ENCODE results near the gene ASB16.
A peak's percentile ranks its signal among the peaks of the same experiment; 100 is the strongest.

The ASB16 gene, protein sequence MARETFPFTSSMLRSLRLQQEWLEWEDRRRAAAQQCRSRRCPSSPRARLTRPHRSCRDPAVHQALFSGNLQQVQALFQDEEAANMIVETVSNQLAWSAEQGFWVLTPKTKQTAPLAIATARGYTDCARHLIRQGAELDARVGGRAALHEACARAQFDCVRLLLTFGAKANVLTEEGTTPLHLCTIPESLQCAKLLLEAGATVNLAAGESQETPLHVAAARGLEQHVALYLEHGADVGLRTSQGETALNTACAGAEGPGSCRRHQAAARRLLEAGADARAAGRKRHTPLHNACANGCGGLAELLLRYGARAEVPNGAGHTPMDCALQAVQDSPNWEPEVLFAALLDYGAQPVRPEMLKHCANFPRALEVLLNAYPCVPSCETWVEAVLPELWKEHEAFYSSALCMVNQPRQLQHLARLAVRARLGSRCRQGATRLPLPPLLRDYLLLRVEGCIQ

DNA sequence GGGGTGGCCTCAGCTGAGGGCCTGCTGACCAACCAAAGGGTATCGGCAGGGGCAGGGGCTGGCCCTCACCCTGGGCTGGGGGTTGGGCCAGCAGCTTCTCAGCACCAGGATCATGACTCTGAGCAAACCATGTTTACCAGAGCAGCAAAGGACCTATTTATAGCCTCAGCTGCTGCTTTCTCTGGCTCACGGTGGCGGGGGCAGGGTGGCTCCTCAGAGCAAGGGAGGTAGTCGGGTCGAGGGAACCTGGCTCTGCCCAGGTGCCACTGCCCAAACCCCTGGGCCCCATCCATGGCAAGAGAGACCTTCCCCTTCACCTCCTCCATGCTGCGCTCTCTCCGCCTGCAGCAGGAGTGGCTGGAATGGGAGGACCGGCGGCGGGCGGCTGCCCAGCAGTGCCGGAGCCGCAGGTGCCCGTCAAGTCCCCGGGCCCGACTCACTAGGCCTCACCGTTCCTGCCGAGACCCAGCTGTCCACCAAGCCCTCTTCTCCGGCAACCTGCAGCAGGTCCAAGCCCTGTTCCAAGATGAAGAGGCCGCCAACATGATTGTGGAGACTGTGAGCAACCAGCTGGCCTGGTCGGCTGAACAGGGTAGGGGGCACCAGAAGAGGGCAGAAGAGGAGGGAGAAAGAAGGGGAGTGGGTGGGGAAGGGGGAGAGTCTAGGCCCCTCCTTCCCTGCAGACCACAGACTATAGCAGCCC is at the start of gene ASB16:
Gene ASB16 (plus strand): TSS at position 206 of the 703 bp plus-strand sequence. CDS start 86 bp downstream, at position 292.
- CTCF ChIA-PET, result no interaction called here
- POLR2A ChIA-PET (ENCODE audit: low non-redundant PET), result no interaction called here
- TF ChIP-seq, protein P1, sequence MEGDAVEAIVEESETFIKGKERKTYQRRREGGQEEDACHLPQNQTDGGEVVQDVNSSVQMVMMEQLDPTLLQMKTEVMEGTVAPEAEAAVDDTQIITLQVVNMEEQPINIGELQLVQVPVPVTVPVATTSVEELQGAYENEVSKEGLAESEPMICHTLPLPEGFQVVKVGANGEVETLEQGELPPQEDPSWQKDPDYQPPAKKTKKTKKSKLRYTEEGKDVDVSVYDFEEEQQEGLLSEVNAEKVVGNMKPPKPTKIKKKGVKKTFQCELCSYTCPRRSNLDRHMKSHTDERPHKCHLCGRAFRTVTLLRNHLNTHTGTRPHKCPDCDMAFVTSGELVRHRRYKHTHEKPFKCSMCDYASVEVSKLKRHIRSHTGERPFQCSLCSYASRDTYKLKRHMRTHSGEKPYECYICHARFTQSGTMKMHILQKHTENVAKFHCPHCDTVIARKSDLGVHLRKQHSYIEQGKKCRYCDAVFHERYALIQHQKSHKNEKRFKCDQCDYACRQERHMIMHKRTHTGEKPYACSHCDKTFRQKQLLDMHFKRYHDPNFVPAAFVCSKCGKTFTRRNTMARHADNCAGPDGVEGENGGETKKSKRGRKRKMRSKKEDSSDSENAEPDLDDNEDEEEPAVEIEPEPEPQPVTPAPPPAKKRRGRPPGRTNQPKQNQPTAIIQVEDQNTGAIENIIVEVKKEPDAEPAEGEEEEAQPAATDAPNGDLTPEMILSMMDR (conservative IDR thresholded peaks at IDR 0.05; ENCODE audit: low read depth), result no peak
- H3K27ac ChIP-seq, result no peak within 1 kb of the TSS
- DNase-seq (ENCODE audit: low spot score), result no peak

DNA sequence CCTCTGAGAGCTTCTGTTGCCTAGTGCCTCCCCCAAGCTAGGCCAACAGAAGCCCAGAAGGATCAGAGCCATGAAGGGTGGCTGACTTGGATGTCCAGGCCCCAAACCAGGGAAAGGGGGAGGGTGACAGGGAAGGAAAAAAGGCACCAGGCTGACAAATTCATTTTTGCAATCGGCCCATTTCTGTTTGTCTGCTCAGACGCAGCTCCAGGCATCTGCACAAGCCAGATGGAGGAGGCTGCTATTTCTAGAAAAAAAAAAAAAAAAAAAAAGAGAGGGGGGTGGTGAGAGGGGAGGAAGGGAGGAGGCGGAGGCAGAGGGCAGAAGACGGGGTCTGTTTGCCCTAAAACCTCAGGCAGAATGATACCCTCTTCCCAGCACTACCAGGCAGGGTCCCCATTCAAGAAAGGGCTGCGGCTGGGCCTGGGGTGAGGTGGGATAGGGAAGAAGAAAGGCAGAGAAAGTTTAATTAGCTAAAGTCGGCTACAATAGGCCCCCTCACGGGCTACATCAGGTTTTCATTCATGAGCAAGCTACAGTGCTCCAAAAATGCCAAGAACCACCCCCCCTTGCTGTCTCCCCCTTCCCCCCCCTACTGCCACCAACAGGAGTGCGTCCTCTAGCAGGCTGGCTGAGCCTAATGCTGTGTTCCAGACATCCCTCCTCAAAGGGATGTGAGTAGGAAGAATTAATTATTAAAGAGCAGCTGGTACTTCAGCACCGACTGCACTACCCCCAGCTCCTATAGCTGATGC is 49.5 kb upstream of the ASB16 start:
- DNase-seq (ENCODE audit: low spot score), result no peak
- peak overlapping the region; percentile 21 for H3K27ac ChIP-seq
- ChIA-PET CTCF (interaction anchor here (0.7 kb wide), 1 partner anchor 23 kb away, joined by 6 read pairs; no protein-coding TSS in a partner anchor), POLR2A (ENCODE audit: low non-redundant PET) (interaction anchor here (0.6 to 1.6 kb wide), 2 partner anchors 50 to 97 kb away, joined by 3 read pairs; partner anchors contain the start of gene G6PC3)
- TF ChIP-seq, protein P1 (conservative IDR thresholded peaks at IDR 0.05; ENCODE audit: low read depth), result no peak

DNA sequence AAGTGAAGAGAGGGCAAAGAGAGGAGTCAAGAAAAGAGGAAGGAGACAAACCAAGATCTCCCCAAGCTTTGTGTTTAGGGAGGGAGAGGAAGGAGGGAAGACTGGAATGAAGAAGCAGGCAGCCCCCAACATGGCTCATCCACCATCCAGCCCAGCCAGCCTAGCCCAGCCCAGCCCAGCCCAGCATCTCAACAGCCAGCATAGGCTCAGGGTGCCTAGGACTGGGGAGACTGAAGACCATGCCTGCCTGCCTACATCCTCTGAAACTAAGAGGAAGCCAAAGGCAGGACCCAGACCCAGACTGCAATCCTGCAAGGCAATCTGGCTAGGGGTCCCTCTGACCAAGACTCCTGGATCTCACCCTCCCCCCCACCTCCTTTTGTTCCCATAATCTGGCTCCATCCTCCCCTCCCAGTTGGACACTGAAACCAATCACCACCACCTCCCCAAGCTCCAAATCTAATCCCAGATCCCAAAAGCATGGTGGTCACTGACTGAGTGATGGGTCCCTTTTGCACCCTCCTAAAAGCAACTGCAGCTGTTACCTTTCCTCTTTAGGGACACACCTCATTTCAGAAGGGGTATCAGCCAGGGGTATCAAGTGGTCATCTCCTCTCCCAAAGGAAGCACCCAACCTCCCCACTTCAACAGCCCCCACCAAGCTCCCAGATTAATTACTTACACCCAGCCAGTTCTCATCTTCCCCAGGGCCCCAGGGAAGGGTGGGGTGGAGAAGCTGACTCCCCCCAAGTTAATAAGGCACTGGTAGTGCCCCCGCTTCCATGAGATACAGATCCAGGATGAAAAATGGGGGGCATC is 48.3 kb upstream of the ASB16 start:
- no peak for DNase-seq (ENCODE audit: low spot score)
- CTCF ChIA-PET, result interaction anchor here (0.6 kb wide), 2 partner anchors 71 to 1743 kb away, joined by 3 to 5 read pairs; no protein-coding TSS in a partner anchor
- H3K27ac ChIP-seq, result peak overlapping the region; percentile 96
- TF ChIP-seq, protein P1 (conservative IDR thresholded peaks at IDR 0.05; ENCODE audit: low read depth), result no peak
- POLR2A ChIA-PET (ENCODE audit: low non-redundant PET), result interaction anchor here (1.0 to 1.6 kb wide), 2 partner anchors 46 to 51 kb away, joined by 3 read pairs; partner anchors contain the start of gene G6PC3

DNA sequence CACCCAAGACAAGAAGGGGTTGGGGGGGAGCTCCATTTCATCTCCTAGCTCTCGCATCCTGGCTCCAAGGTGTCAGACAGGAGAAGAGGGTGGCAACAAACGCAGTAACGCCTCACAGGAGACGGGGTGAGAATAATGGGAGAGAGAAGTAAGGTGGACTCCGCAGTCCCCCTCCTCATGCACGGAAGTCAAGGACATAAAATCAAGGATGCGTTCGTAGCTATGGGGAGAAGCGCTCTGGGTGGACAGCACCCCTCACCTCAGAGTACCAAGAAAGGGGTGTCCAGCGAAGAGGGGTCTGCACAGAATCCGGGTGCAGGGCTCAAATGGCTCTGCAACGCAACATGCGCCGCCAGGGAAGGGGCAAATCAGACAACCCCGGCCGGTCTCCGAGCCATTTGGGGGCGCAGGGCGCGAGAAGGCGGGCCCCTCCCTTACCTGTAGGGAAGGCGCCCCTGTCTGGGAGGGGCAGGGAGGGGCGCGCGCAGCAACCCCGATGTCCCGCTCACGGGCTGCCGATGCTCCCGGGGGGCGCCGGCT is 47.6 kb upstream of the ASB16 start:
- H3K27ac ChIP-seq, result peak overlapping the region; percentile 96
- no peak for DNase-seq (ENCODE audit: low spot score)
- TF ChIP-seq, protein P1 (conservative IDR thresholded peaks at IDR 0.05; ENCODE audit: low read depth), result no peak
- CTCF ChIA-PET, result interaction anchor here (0.6 to 1.2 kb wide), 4 partner anchors 11 to 1742 kb away, joined by 3 to 5 read pairs (median 4); no protein-coding TSS in a partner anchor
- POLR2A ChIA-PET (ENCODE audit: low non-redundant PET), result interaction anchor here (1.0 to 1.6 kb wide), 2 partner anchors 46 to 52 kb away, joined by 3 read pairs; partner anchors contain the start of gene G6PC3

DNA sequence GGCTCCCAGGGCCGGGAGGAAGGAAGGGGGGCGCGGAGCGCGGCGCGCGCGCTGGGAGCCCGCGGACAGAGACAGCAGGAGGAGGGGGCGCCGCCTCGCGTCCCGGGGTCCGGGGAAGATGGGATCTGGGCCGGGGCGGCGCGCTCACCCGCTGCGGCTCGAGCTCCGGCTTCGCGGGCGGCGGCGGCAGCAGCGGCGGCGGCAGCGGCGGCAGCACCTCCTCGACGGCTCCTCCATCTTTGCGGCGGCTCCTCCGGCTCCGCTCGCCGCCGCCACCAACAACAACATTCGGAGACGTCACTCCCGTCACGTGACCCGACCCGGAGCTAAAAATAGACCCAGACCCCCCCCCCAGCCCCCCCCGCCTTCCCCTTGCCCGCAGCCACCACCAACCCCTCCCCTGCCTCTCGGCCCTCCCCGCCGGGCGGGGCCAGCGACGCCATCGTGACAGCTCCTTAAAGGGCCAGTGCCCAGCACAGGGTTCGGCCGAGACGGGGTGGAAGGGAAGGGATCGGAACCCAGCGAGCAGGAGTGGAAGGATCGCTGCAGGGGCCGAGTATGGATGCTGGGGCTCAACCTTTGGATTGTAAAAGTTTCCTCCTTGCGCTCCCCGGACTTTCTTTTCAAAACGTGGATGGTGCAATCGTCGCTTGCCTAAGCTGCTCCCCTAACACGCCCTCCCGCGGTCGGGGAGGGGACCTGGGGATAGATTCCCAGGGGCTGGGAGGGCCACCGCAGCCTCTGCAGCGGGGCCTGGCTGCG is 47.0 kb upstream of the ASB16 start, which contains the start of gene HDAC5:
Gene HDAC5 (minus strand): TSS at position 286 of the 762 bp plus-strand sequence. CDS start 6,126 bp downstream, outside the sequence.
- TF ChIP-seq, protein P1 (conservative IDR thresholded peaks at IDR 0.05; ENCODE audit: low read depth), result peak; percentile 63
- peak within 1 kb of the TSS; percentile 96 for H3K27ac ChIP-seq
- ChIA-PET POLR2A (ENCODE audit: low non-redundant PET) (interaction anchor here (1.1 kb wide), 1 partner anchor 36 kb away, joined by 3 read pairs; no protein-coding TSS in a partner anchor), CTCF (interaction anchor here (0.5 to 1.2 kb wide), 5 partner anchors 10 to 36 kb away, joined by 3 to 5 read pairs (median 4); no protein-coding TSS in a partner anchor)
- peak; percentile 95 for DNase-seq (ENCODE audit: low spot score)
